GM19193 (cell line): Measurements from ENCODE around the gene GDF7.

Experiments
- POLR2A ChIP-seq: IDR thresholded peaks from 4 replicates; pipeline ENCODE4 v1.6.1; 2011; ENCODE audit not compliant: insufficient read depth, insufficient read length; ENCODE audit errors: extremely low read depth

GDF7 gene

GRCh38 chr2:20624884-20625485, 42.0 kb upstream of the GDF7 start:
- TF ChIP-seq POLR2A: no peak

- TF ChIP-seq POLR2A: no peak
Observed at GRCh38 chr2:20625491-20626391, 41.2 kb upstream of the GDF7 start.

GRCh38 chr2:20626392-20626697, 40.6 kb upstream of the GDF7 start:
- TF ChIP-seq POLR2A: no peak

GRCh38 chr2:20626698-20627513, 40.0 kb upstream of the GDF7 start:
- no peak for TF ChIP-seq POLR2A

GRCh38 chr2:20627712-20628380, 39.1 kb upstream of the GDF7 start:
- TF ChIP-seq POLR2A: no peak

- TF ChIP-seq POLR2A: no peak
Observed at GRCh38 chr2:20629181-20629580, 37.8 kb upstream of the GDF7 start.

GRCh38 chr2:20629581-20630171, 37.3 kb upstream of the GDF7 start:
- no peak for TF ChIP-seq POLR2A

- no peak for TF ChIP-seq POLR2A
Observed at GRCh38 chr2:20630967-20631366, 36.0 kb upstream of the GDF7 start.

GRCh38 chr2:20631617-20632307, 35.2 kb upstream of the GDF7 start:
- TF ChIP-seq POLR2A: no peak

- TF ChIP-seq POLR2A: no peak
Observed at GRCh38 chr2:20632446-20632990, 34.4 kb upstream of the GDF7 start.

- TF ChIP-seq POLR2A: no peak
Observed at GRCh38 chr2:20633001-20633400, 33.9 kb upstream of the GDF7 start.

- TF ChIP-seq POLR2A: no peak
Observed at GRCh38 chr2:20633794-20634506, 33.0 kb upstream of the GDF7 start.

GRCh38 chr2:20634507-20635112, 32.3 kb upstream of the GDF7 start:
- TF ChIP-seq POLR2A: no peak
